GM19043 (cell line): Measurements from ENCODE around the gene NCOA1.
"Not testable (repeated sequence)": the region's sequence is repeated elsewhere in the genome, so short reads cannot be mapped to it uniquely, and the experiment has no call there.

Experiments
- ATAC-seq: cut with Tn5 transposase; IDR thresholded peaks from one replicate; pipeline ENCODE4 v1.9.1; 2021; ENCODE audit warnings: low read depth; ENCODE audit not compliant: unreplicated experiment

Gene NCOA1

DNA sequence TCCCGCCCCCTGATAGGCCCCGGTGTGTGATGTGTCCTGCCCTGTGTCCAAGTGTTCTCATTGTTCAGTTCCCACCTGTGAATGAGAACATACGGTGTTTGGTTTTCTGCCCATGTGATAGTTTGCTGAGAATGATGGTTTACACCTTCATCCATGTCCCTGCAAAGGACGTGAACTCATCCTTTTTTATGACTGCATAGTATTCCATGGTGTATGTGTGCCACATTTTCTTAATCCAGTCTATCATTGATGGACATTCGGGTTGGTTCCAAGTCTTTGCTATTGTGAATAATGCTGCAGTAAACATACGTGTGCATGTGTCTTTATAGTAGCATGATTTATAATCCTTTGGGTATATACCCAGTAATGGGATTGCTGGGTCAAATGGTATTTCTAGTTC, 40.6 kb downstream of the NCOA1 start:
- not testable (repeated sequence) for ATAC-seq

DNA sequence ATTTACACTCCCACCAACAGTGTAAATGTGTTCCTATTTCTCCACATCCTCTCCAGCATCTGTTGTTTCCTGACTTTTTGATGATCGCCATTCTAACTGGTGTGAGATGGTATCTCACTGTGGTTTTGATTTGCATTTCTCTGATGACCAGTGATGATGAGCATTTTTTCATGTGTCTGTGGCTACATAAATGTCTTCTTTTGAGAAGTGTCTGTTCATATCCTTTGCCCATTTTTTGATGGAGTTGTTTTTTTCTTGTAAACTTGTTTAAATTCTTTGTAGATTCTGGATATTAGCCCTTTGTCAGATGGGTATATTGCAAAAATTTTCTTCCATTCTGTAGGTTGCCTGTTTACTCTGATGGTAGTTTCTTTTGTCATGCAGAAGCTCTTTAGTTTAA, 41.0 kb downstream of the NCOA1 start:
- ATAC-seq = not testable (repeated sequence)

DNA sequence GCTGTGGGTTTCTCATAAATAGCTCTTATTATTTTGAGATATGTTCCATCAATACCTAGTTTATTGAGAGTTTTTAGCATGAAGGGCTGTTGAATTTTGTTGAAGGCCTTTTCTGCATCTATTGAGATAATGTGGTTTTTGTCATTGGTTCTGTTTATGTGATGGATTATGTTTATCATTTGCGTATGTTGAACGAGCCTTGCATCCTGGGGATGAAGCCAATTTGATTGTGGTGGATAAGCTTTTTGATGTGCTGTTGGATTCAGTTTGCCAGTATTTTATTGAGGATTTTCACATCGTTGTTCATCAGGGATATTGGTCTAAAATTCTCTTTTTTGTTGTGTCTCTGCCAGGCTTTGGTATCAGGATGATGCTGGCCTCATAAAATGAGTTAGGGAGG, 42.5 kb downstream of the NCOA1 start:
- not testable (repeated sequence) for ATAC-seq

DNA sequence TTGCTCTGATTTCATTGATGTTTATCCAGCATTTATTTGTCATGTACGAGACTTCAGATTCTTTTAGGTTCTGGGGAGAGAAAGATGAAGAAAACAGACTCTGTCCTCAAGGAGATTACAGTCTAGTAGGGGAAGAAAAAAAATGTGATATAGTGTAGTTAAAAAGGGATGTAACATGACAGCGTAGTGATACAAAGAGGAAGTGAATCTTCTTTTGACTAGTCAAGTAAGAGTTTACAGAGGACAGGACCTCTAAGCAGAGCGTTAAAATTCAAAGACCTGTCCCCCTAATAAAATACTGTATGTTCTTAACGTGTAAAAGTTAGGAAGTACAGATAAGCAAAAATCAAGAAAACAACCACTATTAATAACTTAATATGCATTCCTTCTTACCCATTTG, 47.7 kb downstream of the NCOA1 start:
- no peak for ATAC-seq

DNA sequence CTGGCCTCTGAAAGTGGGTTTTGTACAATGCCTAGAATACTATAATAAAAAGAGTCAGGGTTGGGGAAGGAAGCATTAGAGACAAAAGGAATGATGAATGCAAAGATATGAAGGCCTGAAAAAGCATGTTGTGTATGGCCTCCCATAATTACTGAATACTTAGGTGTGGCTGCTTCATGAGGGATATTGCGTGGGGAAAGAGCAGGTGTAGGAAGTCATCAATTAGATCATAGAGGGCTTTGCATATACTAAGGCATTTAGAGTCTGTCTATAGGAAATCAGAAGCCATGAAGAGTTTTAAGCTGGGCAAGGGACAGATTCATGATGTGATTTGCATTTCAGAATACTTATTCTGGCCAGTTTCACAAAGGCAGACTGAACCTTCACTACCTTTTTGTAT, 48.2 kb downstream of the NCOA1 start:
- no peak for ATAC-seq

DNA sequence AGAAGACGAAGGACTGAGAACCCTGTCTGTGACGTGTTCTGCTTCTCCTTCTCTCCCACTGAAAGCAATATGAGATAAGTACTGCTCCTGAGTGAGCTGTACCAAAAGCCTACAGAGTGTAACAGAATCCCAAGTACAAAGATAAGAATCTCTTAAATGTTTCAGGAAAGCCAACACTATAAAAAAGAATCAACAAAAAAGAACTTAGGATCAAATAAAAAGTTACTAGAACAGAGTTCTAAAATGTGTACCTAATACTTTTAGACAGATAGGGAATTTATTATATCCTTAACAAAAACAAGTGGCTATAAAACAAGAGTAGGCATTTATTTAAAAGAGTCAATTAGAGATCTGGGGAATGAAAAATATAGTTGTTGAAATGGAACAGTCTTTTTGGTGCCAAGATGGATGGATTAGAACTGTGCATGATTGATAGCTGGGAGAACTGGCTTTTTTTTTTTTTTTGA, 49.0 kb downstream of the NCOA1 start:
- no peak for ATAC-seq

DNA sequence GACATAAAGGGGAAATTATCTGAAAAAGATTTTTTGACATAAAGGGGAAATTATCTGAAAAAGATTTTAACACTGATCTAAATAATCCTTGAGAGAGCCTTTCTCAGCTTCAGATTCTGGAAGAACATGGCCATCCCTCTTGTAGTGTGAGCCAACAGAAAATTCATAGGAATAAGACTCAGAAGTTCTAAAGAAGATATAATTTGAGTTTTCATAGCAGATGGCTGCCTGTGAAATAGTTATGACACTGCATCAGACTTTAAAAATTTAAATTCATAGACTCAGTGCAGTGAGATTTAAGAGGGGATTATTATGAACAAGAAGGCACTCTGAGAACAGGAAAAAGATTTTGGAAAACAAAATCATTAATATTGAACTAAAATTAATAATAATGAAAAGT, 50.6 kb downstream of the NCOA1 start:
- ATAC-seq = no peak

DNA sequence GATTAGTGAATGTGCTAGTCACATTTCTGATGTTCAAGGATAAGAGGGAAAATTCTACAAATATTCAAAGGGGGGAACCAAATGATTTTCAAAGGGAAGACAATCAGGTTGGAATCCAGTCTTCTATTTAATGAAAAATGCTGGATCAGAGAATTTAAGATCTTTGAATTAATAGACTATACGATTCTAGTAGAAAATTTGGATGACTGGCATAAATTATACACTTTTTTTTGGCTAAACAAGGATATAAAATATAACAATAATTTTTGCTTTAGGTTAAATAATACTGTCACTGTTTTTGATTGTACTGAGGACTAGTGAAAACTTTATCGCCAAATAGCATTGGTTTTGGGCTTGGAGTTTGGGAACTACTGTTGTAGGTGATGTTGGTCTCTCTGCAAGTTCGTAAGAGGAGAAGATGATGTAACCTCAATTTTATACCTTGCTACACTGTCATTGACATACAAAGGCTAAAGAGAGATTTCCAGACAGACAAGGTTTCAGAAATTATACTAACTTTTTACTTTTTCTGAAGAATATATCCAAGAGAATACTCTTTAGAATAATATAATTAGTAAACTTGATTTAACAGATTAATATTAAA, 51.3 kb downstream of the NCOA1 start:
- ATAC-seq = no peak

DNA sequence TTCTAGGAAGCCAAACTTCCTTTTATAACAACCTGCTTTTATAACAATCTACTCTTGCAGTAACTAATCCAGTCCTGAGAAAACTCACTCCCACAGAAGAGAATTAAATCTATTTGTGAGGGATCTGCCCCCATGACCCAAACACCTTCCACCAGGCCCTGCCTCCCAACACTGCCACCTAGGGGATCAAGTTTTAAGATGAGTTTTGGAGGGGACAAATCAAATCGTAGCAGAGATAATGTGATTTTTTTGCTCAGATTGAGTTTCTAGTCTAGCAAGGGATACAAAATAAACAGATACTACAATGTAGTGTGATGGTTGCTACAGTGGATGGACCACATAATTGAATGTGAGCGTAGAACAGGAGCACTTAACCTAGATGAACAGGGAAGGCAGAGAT, 52.2 kb downstream of the NCOA1 start:
- ATAC-seq = no peak

DNA sequence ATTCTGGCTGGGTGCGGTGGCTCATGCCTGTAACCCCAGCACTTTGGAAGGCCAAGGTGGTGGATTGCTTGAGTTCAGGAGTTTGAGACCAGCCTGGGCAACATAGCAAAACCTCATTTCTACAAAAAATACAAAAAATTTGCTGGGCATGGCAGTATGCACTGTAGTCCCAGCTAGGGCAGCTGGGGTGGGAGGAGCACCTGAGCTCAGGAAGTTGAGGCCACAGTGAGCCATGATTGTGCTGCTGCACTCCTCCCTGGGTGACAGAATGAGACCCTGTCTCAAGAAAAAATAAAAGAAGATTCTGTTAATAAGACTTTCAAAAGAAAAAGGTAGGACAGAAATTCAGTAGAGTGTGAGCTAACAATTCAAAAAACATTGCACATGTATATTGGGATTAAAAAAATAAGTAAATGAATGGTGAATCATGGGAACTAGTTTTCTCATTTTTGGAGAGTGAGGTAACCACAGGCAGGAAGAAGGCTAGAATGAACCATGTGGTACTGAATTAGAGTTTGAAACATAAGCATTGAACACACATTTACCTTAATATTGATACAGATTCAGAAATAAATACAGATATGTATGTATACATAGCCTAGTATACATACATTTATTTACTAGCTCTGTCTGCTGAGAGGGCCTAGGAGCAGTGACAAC, 53.5 kb downstream of the NCOA1 start:
- ATAC-seq = no peak

DNA sequence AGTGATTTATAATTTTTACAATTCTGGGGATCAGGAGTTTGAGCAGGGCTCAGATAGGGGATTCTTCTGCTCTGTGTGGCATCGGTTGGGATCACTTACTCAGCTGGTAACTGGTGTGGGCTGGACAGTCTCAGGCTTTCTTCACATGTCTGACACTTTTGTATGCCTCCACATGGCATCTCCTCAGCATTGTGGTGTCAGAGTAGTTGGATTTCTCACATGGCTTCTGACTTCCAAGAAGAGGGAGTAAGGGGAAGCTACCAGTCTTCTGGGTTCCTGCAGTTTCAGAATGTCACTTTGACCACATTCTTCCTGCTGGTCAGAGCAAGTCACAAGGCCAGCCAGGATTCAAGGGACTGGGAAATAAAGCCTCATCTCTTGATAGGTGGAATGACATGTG, 55.6 kb downstream of the NCOA1 start:
- no peak for ATAC-seq

DNA sequence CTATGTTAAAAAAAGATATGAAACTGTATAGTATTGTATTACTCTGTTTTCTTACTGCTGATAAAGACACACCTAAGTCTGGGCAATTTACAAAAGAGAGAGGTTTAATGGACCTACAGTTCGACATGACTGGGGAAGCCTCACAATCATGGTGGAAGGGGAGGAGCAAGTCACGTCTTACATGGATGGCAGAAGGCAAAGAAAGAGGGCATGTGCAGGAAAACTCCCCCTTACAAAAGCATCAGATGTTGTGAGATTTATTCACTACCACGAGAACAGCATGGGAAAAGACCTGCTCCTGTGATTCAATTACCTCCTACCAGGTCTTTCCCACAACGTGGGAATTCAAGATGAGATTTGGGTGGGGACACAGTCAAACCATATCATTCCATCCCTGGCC, 57.0 kb downstream of the NCOA1 start:
- ATAC-seq = no peak

DNA sequence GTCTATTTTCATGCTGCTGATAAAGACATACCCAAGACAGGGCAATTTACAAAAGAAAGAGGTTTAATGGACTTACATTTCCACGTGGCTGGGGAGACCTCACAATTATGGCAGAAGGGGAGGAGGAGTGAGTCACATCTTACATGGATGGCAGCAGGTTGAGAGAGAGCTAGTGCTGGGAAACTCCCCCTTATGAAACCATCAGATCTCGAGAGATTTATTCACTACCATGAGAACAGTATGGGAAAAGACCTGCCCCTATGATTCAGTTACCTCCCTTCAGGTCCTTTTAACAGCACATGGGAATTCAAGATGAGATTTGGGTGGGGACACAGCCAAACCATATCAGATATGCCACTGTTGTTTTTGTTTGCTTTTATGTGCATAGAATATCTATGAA, 59.2 kb downstream of the NCOA1 start:
- not testable (repeated sequence) for ATAC-seq

DNA sequence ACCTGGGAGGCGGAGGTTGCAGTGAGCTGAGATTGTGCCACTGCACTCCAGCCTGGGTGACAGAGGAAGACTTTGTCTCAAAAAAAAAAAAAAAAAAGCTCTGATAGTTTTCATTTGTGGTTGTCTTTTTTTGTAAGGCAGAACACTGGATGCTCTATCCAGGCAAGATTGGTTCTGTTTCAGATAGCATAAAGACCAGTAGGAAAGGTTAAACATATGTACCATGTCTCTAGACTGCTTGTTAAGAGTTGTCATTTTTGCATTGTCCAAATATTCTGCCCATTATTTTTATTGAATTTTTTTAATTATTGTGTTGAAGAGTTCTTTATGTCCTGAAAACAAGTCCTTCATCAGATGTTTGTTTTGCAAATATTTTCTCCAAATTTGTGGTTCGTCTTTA, 60.0 kb downstream of the NCOA1 start:
- no peak for ATAC-seq

DNA sequence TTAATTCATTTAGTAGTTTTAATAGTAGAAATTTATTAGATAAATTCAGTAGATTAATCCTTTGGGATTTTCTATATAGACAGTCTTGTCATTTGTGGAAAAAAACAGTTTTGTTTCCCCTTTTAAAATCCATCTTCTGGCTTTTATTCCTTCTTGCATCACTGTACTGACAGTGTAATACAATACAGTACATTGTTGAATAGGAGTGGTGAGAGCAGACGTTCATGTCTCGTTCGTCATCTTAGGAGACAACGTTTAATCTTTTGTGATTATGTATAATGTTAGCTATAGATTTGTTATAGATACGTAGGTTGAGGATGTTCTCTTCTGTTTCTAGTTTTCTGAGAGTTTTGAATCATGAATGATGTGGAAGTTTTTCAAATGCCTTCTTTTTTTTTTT, 61.8 kb downstream of the NCOA1 start:
- ATAC-seq = no peak

DNA sequence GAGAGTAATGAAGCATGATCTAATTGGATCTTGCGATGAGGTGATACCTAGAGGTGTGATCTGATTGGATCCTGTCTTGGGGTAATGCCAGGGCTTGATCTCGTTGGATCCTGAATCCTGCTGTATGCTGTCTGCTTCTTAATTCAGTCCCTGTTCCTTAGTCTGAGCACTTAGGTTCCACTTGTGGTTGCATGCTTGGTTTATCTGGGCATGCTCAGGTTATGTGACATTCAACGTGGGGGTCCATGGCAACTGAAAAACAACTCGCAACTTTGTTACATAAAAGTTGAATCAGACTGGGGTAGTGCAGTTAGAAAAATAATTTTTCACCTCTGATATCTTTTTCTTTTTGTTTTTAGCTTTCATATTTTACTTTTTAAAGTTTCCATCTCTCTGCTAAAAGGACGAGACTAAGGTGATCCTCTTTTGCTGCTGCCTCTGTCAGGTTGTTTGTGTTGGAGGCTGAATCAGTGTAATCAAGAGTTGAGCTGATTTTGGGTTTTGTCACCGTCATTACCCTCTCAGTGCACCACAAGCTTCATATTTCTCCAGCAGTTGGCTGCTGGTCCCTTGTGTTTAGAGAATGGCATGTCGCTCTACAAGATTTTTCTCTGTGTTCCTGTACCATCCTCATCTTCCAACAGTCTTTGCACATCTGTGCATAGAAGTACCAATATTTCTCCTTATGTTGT, 67.9 kb downstream of the NCOA1 start:
- ATAC-seq = no peak

DNA sequence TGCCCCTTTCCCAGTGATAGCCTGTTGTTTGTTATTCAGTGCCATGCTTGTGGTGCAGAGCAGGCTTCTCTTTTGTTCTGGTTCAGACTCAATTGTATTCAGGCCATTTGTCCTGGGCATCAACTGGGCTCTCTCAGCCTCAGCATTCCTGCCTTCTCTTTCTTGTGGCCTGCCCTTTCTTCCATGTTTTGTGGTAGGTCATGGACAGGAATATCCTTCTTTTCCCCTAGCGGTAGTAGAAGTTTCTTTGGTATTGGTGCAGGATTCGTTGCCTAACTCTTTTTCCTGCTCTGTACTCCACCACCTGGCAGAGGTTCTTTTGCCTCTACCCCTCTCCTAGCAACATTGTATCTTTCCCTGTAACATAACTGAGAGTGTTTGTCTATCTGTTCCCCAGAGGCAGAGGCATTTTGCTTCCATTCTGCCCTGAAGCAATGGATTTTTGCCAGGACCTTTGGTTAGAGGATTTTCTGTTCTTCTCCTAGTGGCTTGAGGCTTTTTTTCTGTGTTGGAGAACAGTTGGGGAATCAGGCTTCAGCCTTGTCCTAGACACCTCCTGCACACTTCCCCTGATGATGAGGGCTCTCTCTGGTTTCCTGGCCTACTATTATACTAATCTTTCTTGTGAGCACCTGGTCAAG, 68.5 kb downstream of the NCOA1 start:
- ATAC-seq = no peak

DNA sequence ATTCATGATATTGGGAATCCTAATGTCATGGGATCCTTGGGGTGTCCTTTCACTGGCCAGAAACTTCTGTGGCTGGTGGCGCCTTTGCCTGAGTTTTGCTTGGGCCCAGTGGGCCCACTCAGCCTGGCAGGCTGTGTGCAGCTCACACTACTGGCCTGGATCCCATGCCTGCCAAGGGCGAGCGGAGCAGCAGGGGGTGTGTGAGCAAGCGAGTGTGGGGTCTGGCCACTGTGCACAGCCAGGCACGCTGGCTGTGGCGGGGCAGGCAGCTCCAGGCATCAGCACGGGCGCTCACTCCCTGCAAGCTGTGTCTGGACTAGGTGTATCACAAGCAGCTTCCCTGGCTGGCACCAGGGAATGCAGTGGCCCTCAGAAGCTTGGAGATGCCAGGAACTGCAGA, 74.5 kb downstream of the NCOA1 start:
- ATAC-seq = no peak

DNA sequence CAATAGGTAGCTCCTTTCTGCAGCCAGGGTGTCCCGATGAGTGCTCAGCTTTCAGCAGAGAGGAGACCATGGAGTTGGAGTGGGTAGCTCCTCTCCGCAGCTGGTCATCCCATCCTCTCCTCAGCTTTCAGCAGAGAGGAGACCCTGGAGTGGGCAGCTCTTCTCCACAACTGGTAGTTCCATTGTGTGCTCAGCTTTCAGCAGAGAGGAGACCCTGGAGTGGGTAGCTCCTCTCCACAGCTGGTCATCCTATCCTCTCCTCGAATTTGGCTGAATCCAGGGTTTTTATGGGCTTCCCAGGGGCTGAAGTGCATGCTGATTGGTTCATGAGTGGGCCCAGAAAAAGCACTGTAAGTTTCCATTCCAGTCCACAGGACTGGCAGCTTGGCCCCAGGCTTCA, 75.2 kb downstream of the NCOA1 start:
- no peak for ATAC-seq

DNA sequence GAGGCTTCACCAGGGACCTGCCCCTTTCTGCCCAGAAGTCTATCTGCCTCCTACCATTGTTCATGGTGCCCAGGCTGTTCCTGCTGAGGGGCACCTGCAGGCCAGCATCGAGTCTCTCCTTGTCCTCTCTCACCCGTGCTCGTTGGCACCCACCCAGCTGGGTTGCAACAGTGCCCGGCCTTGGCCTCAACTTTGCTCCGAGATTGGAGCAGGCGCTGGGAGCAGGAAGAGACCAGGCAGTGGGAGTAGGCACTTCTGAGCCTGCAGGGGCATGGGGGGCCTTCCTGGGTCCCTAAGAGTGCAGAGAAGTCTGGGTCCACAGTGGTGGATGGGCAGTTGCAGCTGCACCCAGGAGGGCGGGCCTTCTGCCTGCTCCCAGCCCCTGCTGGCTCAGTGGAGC, 75.6 kb downstream of the NCOA1 start:
- ATAC-seq = no peak

DNA sequence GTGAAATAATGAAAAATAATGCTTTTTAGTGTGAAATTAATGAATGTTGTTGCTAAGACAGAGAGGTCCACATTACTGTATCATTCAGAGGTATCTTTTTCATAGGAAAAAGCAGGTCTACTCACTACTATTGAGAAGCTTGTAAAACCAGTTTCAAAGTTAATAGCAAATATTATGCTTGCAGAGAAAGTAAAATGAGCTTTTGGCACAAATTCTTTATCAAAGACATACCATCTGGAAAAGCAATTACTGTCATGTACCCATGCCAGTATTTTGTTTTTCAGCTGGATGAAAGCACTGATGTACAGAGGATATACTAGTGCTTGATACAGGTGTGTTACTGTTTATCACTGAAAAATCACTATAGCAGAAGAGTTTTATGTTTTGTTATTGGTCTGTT, 77.5 kb downstream of the NCOA1 start:
- no peak for ATAC-seq

DNA sequence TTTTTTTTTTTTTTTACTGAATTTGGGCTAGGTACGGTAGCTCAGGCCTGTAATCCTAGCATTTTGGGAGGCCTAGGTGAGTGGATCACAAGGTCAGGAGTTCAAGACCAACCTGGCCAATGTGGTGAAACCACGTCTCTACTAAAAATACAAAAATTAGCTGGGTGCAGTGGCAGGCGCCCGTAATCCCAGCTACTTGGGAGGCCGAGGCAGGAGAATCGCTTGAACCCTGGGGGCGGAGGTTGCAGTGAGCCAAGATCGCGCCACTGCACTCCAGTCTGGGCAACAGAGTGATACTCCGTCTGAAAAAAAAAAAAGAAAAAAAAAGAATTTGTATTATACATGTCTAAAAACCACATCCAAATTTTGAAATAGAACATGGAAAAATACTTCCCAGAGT, 78.5 kb downstream of the NCOA1 start:
- not testable (repeated sequence) for ATAC-seq
